NCI-H748 (cell line): ENCODE data around the gene CD209.
"Not testable (repeated sequence)": the region's sequence is repeated elsewhere in the genome, so short reads cannot be mapped to it uniquely, and the experiment has no call there.

Experiments used
- DNase-seq: peaks from one replicate; lab custom pipeline; 2025; ENCODE audit not compliant: unreplicated experiment; lab: John Stamatoyannopoulos, UW

Gene CD209

GRCh38 chr19:7746903-7747884, at the start of gene CD209:
CD209 (minus strand) TSS chr19:7747534; CDS start chr19:7747511, 23 bp downstream.
- no peak for DNase-seq

GRCh38 chr19:7795555-7796161, 48.3 kb upstream of the CD209 start:
- peak; percentile 92 for DNase-seq

GRCh38 chr19:7793493-7793892, 46.2 kb upstream of the CD209 start:
- DNase-seq = no peak

GRCh38 chr19:7792701-7793100, 45.4 kb upstream of the CD209 start:
- not testable (repeated sequence) for DNase-seq

GRCh38 chr19:7792281-7792680, 44.9 kb upstream of the CD209 start:
- DNase-seq = no peak

GRCh38 chr19:7790416-7790815, 43.1 kb upstream of the CD209 start:
- DNase-seq = no peak

GRCh38 chr19:7789447-7789846, 42.1 kb upstream of the CD209 start:
- no peak for DNase-seq

- no peak for DNase-seq
Measured at GRCh38 chr19:7788933-7789323, 41.6 kb upstream of the CD209 start.

- DNase-seq = no peak
Measured at GRCh38 chr19:7788178-7788932, 41.0 kb upstream of the CD209 start.

GRCh38 chr19:7787602-7788177, 40.4 kb upstream of the CD209 start:
- no peak for DNase-seq

GRCh38 chr19:7787141-7787540, 39.8 kb upstream of the CD209 start:
- no peak for DNase-seq

- DNase-seq = no peak
Measured at GRCh38 chr19:7784856-7785255, 37.5 kb upstream of the CD209 start.

GRCh38 chr19:7783991-7784423, 36.7 kb upstream of the CD209 start:
- no peak for DNase-seq

- no peak for DNase-seq
Measured at GRCh38 chr19:7781157-7781556, 33.8 kb upstream of the CD209 start.

GRCh38 chr19:7779631-7780486, 32.5 kb upstream of the CD209 start:
- DNase-seq = no peak

GRCh38 chr19:7778081-7778480, 30.7 kb upstream of the CD209 start:
- no peak for DNase-seq

- DNase-seq = no peak
Measured at GRCh38 chr19:7775761-7776160, 28.4 kb upstream of the CD209 start.

- DNase-seq = no peak
Measured at GRCh38 chr19:7773841-7774240, 26.5 kb upstream of the CD209 start.

GRCh38 chr19:7772752-7773291, 25.5 kb upstream of the CD209 start:
- no peak for DNase-seq

GRCh38 chr19:7771072-7771471, 23.7 kb upstream of the CD209 start:
- peak; percentile 16 for DNase-seq
